HepG2 (cell line): Measurements from ENCODE around the gene ATG5. TPM values are rescaled to one million over a fixed set of nuclear protein-coding genes. Genes with fewer than 3 reads are reported as not detected.

Source experiments
- CCDC6 ChIP-seq: sonication (generic); formaldehyde crosslinking; IDR thresholded peaks from 2 replicates; pipeline ENCODE4 v1.8.1; 2022; ENCODE audit warnings: mild to moderate bottlenecking, missing genetic modification reagents, moderate library complexity
- CENPX ChIP-seq: sonication (generic); formaldehyde crosslinking; IDR thresholded peaks from 2 replicates; pipeline ENCODE4 v1.9.0; 2021; ENCODE audit warnings: mild to moderate bottlenecking, missing genetic modification reagents, moderate library complexity
- E2F1 ChIP-seq: sonication (generic); formaldehyde crosslinking; IDR thresholded peaks from 2 replicates; pipeline ENCODE4 v1.5.0; 2020; ENCODE audit warnings: missing genetic modification reagents
- ELF4 ChIP-seq: sonication (generic); formaldehyde crosslinking; IDR thresholded peaks from 2 replicates; pipeline ENCODE4 v1.5.0; 2020; ENCODE audit warnings: missing genetic modification reagents, mild to moderate bottlenecking, moderate library complexity, borderline replicate concordance
- GTF2F1 ChIP-seq: fragments of 150-350 bp; IDR thresholded peaks from 2 replicates; pipeline ENCODE4 v1.6.1; 2014; ENCODE audit warnings: low read length
- KDM3A ChIP-seq: IDR thresholded peaks from 2 replicates; pipeline ENCODE4 v1.6.1; 2018; ENCODE audit warnings: low read depth, missing compliant biosample characterization
- KMT2A ChIP-seq: sonication (generic); formaldehyde crosslinking; IDR thresholded peaks from 2 replicates; pipeline ENCODE4 v1.4.0; 2020; ENCODE audit warnings: missing genetic modification reagents
- LCORL ChIP-seq, 2 experiments: fragments of 450-650 bp in 1 of 2; sonication (generic) in 1 of 2; formaldehyde crosslinking in 1 of 2; IDR thresholded peaks; 2 replicates each; pipeline versions ENCODE4 v1.5.0 to v1.6.1; 2017 to 2020; ENCODE audit warnings: antibody characterized with exemption in 1 of 2, missing genetic modification reagents in 1 of 2
- MEIS2 ChIP-seq: sonication (generic); formaldehyde crosslinking; IDR thresholded peaks from 2 replicates; pipeline ENCODE4 v1.9.0; 2021; ENCODE audit warnings: mild to moderate bottlenecking, missing genetic modification reagents
- SAP130 ChIP-seq: IDR thresholded peaks from 2 replicates; pipeline ENCODE4 v1.6.1; 2016; ENCODE audit warnings: low read depth
- SP4 ChIP-seq: sonication (generic); formaldehyde crosslinking; IDR thresholded peaks from 2 replicates; pipeline ENCODE4 v1.8.1; 2023; ENCODE audit warnings: mild to moderate bottlenecking, missing genetic modification reagents
- TEF ChIP-seq: sonication (generic); formaldehyde crosslinking; IDR thresholded peaks from 2 replicates; pipeline ENCODE4 v1.5.0; 2020; ENCODE audit warnings: missing genetic modification reagents
- ZFP41 ChIP-seq: sonication (generic); formaldehyde crosslinking; IDR thresholded peaks from 2 replicates; pipeline ENCODE4 v1.4.0; 2020; ENCODE audit warnings: mild to moderate bottlenecking, missing genetic modification reagents, borderline replicate concordance
- ZFX ChIP-seq: sonication (generic); formaldehyde crosslinking; IDR thresholded peaks from 2 replicates; pipeline ENCODE4 v1.4.0; 2020; ENCODE audit warnings: mild to moderate bottlenecking, low read depth, missing genetic modification reagents, moderate library complexity
- ZNF143 ChIP-seq: sonication (generic); formaldehyde crosslinking; IDR thresholded peaks from 2 replicates; pipeline ENCODE4 v1.4.0; 2020; ENCODE audit warnings: missing genetic modification reagents
- ZNF160 ChIP-seq: sonication (generic); formaldehyde crosslinking; IDR thresholded peaks from 2 replicates; pipeline ENCODE4 v1.8.0; 2022; ENCODE audit warnings: mild to moderate bottlenecking, inconsistent platforms, missing genetic modification reagents
- ZNF207 ChIP-seq: fragments of 450-650 bp; IDR thresholded peaks from 2 replicates; pipeline ENCODE4 v1.6.1; 2016; ENCODE audit warnings: antibody characterized with exemption, borderline replicate concordance
- ZNF547 ChIP-seq: sonication (generic); formaldehyde crosslinking; IDR thresholded peaks from 2 replicates; pipeline ENCODE4 v1.5.1; 2020; ENCODE audit warnings: mild to moderate bottlenecking, missing genetic modification reagents
- ZNF7 ChIP-seq: IDR thresholded peaks from 2 replicates; pipeline ENCODE4 v1.6.1; 2016; ENCODE audit warnings: missing biosample characterization, missing genetic modification reagents
- polyA plus RNA-seq, 8 experiments: library from polyadenylated mRNA; depleted of rRNA in 3 of 8; stranded (reverse) in 7 of 8; unstranded in 1 of 8; fragments of >200 nt; fragmentation: Illumina TruSeq in 4 of 8; extraction: Trizol in 4 of 8; gene quantifications; 2 replicates each; pipeline versions ENCODE4 v1.2.1 to v1.2.3, GENCODE V29; 2011 to 2016; ENCODE audit warnings: low read depth in 4 of 8, missing spikeins in 1 of 8, mixed read lengths in 1 of 8; ENCODE audit not compliant: insufficient read depth in 1 of 8
- total RNA-seq, 5 experiments: library from RNA; depleted of rRNA; stranded (reverse); fragments of >200 nt; fragmentation: Illumina TruSeq; extraction: Trizol; gene quantifications; 2 replicates each; pipeline ENCODE4 v1.2.3, GENCODE V29; 2016; ENCODE audit warnings: low read depth in 1 of 5
- TF ChIP-seq, protein P1 (sequence below): sonication (generic); formaldehyde crosslinking; IDR thresholded peaks from 2 replicates; pipeline ENCODE4 v1.4.0; 2020; ENCODE audit warnings: missing genetic modification reagents
- TF ChIP-seq, protein P2 (sequence below): sonication (generic); formaldehyde crosslinking; IDR thresholded peaks from 2 replicates; pipeline ENCODE4 v1.4.0; 2020; ENCODE audit warnings: missing genetic modification reagents, borderline replicate concordance
- TF ChIP-seq, protein P3 (sequence below): sonication (generic); formaldehyde crosslinking; IDR thresholded peaks from 2 replicates; pipeline ENCODE4 v1.5.0; 2020; ENCODE audit warnings: mild to moderate bottlenecking, missing genetic modification reagents

Gene ATG5
- total and polyA plus RNA-seq, 2 of the 13 experiments (the other 11 are each of a cell fraction or from before 2014, with no cell fraction given), result 21.3 to 48.0 TPM

DNA sequence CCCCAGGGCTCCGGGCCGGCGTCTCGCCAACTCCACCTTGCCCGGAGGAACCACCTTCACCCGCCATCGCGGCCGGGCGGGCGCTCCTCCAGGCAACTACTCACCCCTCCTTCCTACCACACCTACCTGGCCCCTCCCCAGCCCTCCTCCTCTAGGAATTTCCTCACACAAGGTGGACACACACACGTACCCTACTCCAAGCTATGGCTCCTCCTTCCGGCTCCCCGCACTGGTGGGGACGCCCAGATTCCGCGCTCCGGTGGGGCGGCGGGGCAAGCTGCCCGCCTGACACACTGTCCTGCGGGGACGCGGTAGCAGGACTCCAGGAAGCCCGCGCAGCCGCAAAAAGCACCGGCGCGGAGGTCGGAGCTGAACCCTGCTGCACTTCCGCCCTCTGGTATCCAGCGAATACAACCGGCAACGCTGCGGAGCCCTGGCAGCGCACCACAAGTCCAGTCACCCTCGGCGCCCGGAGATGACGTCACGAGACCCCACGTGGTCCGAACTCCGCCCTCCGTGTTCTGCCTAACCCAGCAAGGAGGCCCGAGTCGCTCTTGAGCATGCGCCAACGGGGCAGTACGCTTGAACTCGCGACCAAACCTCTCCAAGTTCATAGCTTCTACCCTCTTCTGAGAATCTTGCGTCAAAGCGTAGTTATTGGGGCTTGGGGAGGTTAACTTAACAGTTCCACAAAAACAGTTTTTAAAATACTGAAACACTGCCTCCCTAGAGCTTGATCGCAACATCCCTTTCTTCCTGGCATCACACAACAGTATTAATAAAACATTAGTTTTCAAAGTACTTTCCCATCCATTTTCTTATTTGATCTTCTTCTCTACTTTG lies at the start of gene ATG5 (continued):
- TF ChIP-seq, protein P1, sequence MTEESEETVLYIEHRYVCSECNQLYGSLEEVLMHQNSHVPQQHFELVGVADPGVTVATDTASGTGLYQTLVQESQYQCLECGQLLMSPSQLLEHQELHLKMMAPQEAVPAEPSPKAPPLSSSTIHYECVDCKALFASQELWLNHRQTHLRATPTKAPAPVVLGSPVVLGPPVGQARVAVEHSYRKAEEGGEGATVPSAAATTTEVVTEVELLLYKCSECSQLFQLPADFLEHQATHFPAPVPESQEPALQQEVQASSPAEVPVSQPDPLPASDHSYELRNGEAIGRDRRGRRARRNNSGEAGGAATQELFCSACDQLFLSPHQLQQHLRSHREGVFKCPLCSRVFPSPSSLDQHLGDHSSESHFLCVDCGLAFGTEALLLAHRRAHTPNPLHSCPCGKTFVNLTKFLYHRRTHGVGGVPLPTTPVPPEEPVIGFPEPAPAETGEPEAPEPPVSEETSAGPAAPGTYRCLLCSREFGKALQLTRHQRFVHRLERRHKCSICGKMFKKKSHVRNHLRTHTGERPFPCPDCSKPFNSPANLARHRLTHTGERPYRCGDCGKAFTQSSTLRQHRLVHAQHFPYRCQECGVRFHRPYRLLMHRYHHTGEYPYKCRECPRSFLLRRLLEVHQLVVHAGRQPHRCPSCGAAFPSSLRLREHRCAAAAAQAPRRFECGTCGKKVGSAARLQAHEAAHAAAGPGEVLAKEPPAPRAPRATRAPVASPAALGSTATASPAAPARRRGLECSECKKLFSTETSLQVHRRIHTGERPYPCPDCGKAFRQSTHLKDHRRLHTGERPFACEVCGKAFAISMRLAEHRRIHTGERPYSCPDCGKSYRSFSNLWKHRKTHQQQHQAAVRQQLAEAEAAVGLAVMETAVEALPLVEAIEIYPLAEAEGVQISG (CRISPR knock-in tag), result peak; percentile 93
- TF ChIP-seq ZFP41 (CRISPR knock-in tag), result no peak
- TF ChIP-seq ELF4 (CRISPR knock-in tag), result peak; percentile 87; the same call in 1 of the 2 replicates
- TF ChIP-seq, protein P2, sequence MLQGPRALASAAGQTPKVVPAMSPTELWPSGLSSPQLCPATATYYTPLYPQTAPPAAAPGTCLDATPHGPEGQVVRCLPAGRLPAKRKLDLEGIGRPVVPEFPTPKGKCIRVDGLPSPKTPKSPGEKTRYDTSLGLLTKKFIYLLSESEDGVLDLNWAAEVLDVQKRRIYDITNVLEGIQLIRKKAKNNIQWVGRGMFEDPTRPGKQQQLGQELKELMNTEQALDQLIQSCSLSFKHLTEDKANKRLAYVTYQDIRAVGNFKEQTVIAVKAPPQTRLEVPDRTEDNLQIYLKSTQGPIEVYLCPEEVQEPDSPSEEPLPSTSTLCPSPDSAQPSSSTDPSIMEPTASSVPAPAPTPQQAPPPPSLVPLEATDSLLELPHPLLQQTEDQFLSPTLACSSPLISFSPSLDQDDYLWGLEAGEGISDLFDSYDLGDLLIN (CRISPR knock-in tag), result peak; percentile 77
- peak; percentile 51; the same call in 1 of the 2 replicates for TF ChIP-seq KDM3A (CRISPR knock-in tag)
- TF ChIP-seq ZNF143 (CRISPR knock-in tag), result peak; percentile 59
- TF ChIP-seq, protein P3, sequence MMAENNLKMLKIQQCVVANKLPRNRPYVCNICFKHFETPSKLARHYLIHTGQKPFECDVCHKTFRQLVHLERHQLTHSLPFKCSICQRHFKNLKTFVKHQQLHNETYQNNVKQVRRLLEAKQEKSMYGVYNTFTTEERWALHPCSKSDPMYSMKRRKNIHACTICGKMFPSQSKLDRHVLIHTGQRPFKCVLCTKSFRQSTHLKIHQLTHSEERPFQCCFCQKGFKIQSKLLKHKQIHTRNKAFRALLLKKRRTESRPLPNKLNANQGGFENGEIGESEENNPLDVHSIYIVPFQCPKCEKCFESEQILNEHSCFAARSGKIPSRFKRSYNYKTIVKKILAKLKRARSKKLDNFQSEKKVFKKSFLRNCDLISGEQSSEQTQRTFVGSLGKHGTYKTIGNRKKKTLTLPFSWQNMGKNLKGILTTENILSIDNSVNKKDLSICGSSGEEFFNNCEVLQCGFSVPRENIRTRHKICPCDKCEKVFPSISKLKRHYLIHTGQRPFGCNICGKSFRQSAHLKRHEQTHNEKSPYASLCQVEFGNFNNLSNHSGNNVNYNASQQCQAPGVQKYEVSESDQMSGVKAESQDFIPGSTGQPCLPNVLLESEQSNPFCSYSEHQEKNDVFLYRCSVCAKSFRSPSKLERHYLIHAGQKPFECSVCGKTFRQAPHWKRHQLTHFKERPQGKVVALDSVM (CRISPR knock-in tag), result peak; percentile 54; the same call in 1 of the 2 replicates
- no peak for TF ChIP-seq ZNF7 (CRISPR knock-in tag)
- no peak for TF ChIP-seq ZNF207
- TF ChIP-seq MEIS2, result peak; percentile 65; the same call in 1 of the 2 replicates
- peak; percentile 98 for TF ChIP-seq SAP130 (CRISPR knock-in tag)
- no peak for TF ChIP-seq ZNF547 (CRISPR knock-in tag)
- TF ChIP-seq SP4 (CRISPR knock-in tag), result peak; percentile 86
- TF ChIP-seq E2F1, result peak; percentile 85; the same call in 1 of the 2 replicates
- no peak for TF ChIP-seq GTF2F1
- 0 out of 2 replicates have a peak, but pooled peaks have one; percentile 44 for TF ChIP-seq ZNF160 (CRISPR knock-in tag)
- peak; percentile 81 for TF ChIP-seq KMT2A (CRISPR knock-in tag)
- no peak for TF ChIP-seq CENPX (CRISPR knock-in tag)
- TF ChIP-seq LCORL (IDR thresholded peaks at IDR 0.05), result no peak
- peak; percentile 64 for TF ChIP-seq LCORL (CRISPR knock-in tag; IDR thresholded peaks at IDR 0.05)
- TF ChIP-seq TEF (CRISPR knock-in tag), result no peak
- TF ChIP-seq CCDC6 (CRISPR knock-in tag), result peak; percentile 55; the same call in 1 of the 2 replicates
- TF ChIP-seq ZFX, result peak; percentile 92
